T-helper 2 cell treated with Interferon-gamma antibody and Interleukin-4, amounts not matched to agents 5 μg/mL and 100 μg/mL, for 36 hours (primary cell): ENCODE results near the gene FAM98B.
A peak's percentile ranks its signal among the peaks of the same experiment; 100 is the strongest.

Experiments used
- DNase-seq: peaks from one replicate; pipeline ENCODE4 v3.0.0; 2021; ENCODE audit warnings: low spot score
- H3K27ac Mint-ChIP-seq: one replicate; pipeline ENCODE4 v1.8.0; 2021; ENCODE audit warnings: mild to moderate bottlenecking, mixed read lengths
- H3K27me3 Mint-ChIP-seq: one replicate; pipeline ENCODE4 v1.8.0; 2021; ENCODE audit warnings: low read depth, mixed read lengths
- H3K36me3 Mint-ChIP-seq: one replicate; pipeline ENCODE4 v1.8.0; 2021; ENCODE audit warnings: low read depth, mixed read lengths
- H3K4me1 Mint-ChIP-seq: one replicate; pipeline ENCODE4 v1.8.0; 2021; ENCODE audit warnings: low read depth, mixed read lengths
- H3K4me3 Mint-ChIP-seq: one replicate; pipeline ENCODE4 v1.8.0; 2022; ENCODE audit warnings: mild to moderate bottlenecking, moderate library complexity, mixed read lengths
- H3K9me3 Mint-ChIP-seq: one replicate; pipeline ENCODE4 v1.8.0; 2021; ENCODE audit warnings: mixed read lengths

The FAM98B gene

GRCh38 chr15:38525489-38525888 lies 71.6 kb downstream of the FAM98B start:
- Mint-ChIP-seq H3K27ac (no peak overlapping the region), H3K9me3 (no peaks in the 10 kb centered on the region), H3K4me3 (no peak overlapping the region), H3K36me3 (peaks cover 57% of the 10 kb centered on the region), H3K4me1 (peaks cover 48% of the 10 kb centered on the region), H3K27me3 (no peaks in the 10 kb centered on the region)
- no peak for DNase-seq

DNA sequence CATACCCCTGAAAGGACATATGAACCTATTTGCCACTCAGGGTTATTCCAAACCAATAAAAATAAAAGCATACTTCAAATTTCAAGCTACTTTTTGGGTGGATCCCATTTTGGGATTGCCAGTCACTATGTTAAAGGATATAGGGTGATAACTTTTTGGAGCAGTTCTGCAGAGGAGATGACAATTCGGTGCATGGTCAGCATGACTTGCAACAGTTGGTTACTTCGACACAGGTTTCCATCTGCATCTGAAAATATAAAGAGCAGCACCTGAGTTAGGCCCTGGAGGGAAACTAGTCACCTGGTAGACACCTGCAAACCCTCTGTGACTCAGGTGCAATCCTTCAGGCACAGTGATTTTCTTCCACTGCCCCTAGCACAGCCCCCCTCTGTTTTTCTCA lies 72.2 kb downstream of the FAM98B start:
- peaks cover 64% of the 10 kb centered on the region for H3K36me3 Mint-ChIP-seq
- no peak overlapping the region for H3K27ac Mint-ChIP-seq
- peaks cover 52% of the 10 kb centered on the region for H3K4me1 Mint-ChIP-seq

GRCh38 chr15:38528294-38528693 lies 74.4 kb downstream of the FAM98B start:
- Mint-ChIP-seq H3K27ac (peak overlapping the region; percentile 15), H3K27me3 (no peaks in the 10 kb centered on the region), H3K36me3 (peaks cover 72% of the 10 kb centered on the region), H3K4me3 (no peak overlapping the region), H3K4me1 (peaks cover 59% of the 10 kb centered on the region), H3K9me3 (no peaks in the 10 kb centered on the region)
- no peak for DNase-seq

More for the DNA sequence above, 72.2 kb downstream of the FAM98B start:
- no peak overlapping the region for H3K4me3 Mint-ChIP-seq
- H3K9me3 Mint-ChIP-seq: no peaks in the 10 kb centered on the region
- no peaks in the 10 kb centered on the region for H3K27me3 Mint-ChIP-seq
- DNase-seq: no peak

DNA sequence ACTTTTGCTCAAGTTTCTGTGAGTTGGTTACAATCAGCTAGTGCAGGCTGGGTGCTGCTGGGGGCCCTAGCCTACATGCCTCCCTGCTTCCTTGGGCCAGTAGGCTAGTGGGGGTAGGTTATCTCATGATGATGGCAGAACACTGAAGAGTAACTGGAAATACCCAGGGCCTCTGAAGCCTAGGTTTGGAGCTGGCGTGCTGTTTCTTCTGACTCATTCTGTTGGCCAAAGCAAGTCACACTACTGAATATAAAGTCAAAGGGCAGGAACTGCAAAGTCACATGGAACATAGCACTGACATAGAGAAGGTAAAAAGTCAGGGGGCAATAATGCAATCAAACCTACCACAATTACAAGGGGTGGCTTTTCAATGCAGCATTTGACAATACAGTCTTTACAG lies 76.2 kb downstream of the FAM98B start:
- Mint-ChIP-seq H3K27me3 (no peaks in the 10 kb centered on the region), H3K4me3 (no peak overlapping the region), H3K4me1 (peaks cover 69% of the 10 kb centered on the region), H3K36me3 (peaks cover 77% of the 10 kb centered on the region), H3K27ac (peak overlapping the region; percentile 55), H3K9me3 (no peaks in the 10 kb centered on the region)
- DNase-seq: peak; percentile 65

DNA sequence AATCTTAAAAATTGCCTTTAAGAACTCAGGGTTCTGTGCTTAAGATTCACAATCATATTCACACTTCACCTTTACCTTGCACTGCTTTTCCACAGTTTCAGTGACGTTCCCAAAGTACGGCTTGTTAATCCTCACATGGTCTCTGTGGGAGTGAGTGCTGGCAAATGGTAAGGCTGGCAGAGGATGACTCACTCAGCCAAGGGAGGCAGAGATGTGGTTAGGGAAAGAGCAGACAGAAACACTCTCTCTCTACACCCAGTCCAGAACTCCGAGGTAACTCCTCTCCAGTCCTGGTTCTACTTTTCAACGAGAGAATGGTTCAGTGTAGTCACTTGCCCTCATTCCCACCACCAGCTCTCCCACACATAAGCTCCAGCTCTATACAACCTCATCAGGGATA lies 77.6 kb downstream of the FAM98B start:
- Mint-ChIP-seq H3K27ac (peak overlapping the region; percentile 45), H3K9me3 (no peaks in the 10 kb centered on the region), H3K4me3 (peak overlapping the region; percentile 28), H3K27me3 (no peaks in the 10 kb centered on the region), H3K4me1 (peaks cover 80% of the 10 kb centered on the region), H3K36me3 (peaks cover 81% of the 10 kb centered on the region)
- no peak for DNase-seq

DNA sequence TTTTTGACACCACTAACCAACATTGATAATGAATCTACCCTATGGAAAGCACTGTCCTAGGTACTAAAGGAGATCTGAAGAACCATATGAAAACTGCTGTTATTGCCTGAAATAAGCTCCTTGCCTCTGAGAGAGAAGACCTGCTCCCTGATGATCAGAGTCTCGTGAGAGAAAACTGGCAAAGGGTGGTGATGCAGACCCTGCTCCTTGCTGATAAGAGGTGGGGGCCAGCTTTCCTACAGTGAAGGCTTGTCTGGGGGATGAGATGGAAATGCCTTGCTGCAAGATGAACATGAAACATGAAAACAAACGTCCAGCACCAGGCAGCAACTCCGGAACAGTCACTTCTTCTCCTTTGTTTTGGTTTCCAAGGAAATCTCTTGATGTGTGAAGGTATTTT lies 78.8 kb downstream of the FAM98B start:
- peak overlapping the region; percentile 50 for H3K27ac Mint-ChIP-seq
- no peaks in the 10 kb centered on the region for H3K9me3 Mint-ChIP-seq
- DNase-seq: no peak
- H3K4me3 Mint-ChIP-seq: peak overlapping the region; percentile 30
- peaks cover 90% of the 10 kb centered on the region for H3K4me1 Mint-ChIP-seq
- peaks cover 86% of the 10 kb centered on the region for H3K36me3 Mint-ChIP-seq
- no peaks in the 10 kb centered on the region for H3K27me3 Mint-ChIP-seq

- Mint-ChIP-seq H3K9me3 (no peaks in the 10 kb centered on the region), H3K4me1 (peaks cover 92% of the 10 kb centered on the region), H3K27me3 (no peaks in the 10 kb centered on the region), H3K4me3 (peak overlapping the region; percentile 30), H3K27ac (peak overlapping the region; percentile 50), H3K36me3 (peaks cover 86% of the 10 kb centered on the region)
- no peak for DNase-seq
Observed at GRCh38 chr15:38533416-38533915, 79.5 kb downstream of the FAM98B start.

GRCh38 chr15:38533926-38534325 lies 80.0 kb downstream of the FAM98B start:
- peaks cover 92% of the 10 kb centered on the region for H3K4me1 Mint-ChIP-seq
- H3K4me3 Mint-ChIP-seq: peak overlapping the region; percentile 30
- H3K9me3 Mint-ChIP-seq: no peaks in the 10 kb centered on the region
- peaks cover 83% of the 10 kb centered on the region for H3K36me3 Mint-ChIP-seq
- H3K27ac Mint-ChIP-seq: peak overlapping the region; percentile 83
- no peak for DNase-seq
- H3K27me3 Mint-ChIP-seq: no peaks in the 10 kb centered on the region

- H3K4me1 Mint-ChIP-seq: peaks cover 92% of the 10 kb centered on the region
- peaks cover 77% of the 10 kb centered on the region for H3K36me3 Mint-ChIP-seq
- H3K4me3 Mint-ChIP-seq: no peak overlapping the region
- H3K9me3 Mint-ChIP-seq: no peaks in the 10 kb centered on the region
- H3K27me3 Mint-ChIP-seq: no peaks in the 10 kb centered on the region
- DNase-seq: no peak
- H3K27ac Mint-ChIP-seq: peak overlapping the region; percentile 67
Observed at GRCh38 chr15:38534691-38535090, 80.8 kb downstream of the FAM98B start.

GRCh38 chr15:38535491-38536200 lies 81.7 kb downstream of the FAM98B start:
- Mint-ChIP-seq H3K9me3 (no peaks in the 10 kb centered on the region), H3K27ac (peak overlapping the region; percentile 66), H3K36me3 (peaks cover 74% of the 10 kb centered on the region), H3K27me3 (no peaks in the 10 kb centered on the region), H3K4me1 (peaks cover 91% of the 10 kb centered on the region), H3K4me3 (peak overlapping the region; percentile 53)
- DNase-seq: no peak

- Mint-ChIP-seq H3K9me3 (no peaks in the 10 kb centered on the region), H3K4me1 (peaks cover 91% of the 10 kb centered on the region), H3K27me3 (no peaks in the 10 kb centered on the region), H3K36me3 (peaks cover 71% of the 10 kb centered on the region), H3K4me3 (peak overlapping the region; percentile 53), H3K27ac (peak overlapping the region; percentile 66)
- DNase-seq: no peak
Observed at GRCh38 chr15:38536201-38536676, 82.3 kb downstream of the FAM98B start.
